Measurements from ENCODE around the gene SPATS2. TPM values are rescaled to one million over a fixed set of nuclear protein-coding genes. Genes with fewer than 3 reads are reported as not detected.

Gene SPATS2
- total and polyA plus RNA-seq, 7 experiments from 2014 or later, result 3.0 to 9.8 (median 7.8) TPM

GRCh38 chr12:49358483-49359141 lies 8.7 kb upstream of the SPATS2 start:
- intact Hi-C loops (cut with micrococcal nuclease), result loop anchor here (1.0 to 2.0 kb wide), 6 partner anchors 8 to 348 kb away; partner anchors contain the start of gene FMNL3 (in 1 of the 2)
- Mint-ChIP-seq H3K27ac (no peak overlapping the region), H3K4me1 (peaks cover 0 to 7% (median 4%) of the 10 kb centered on the region in 7 donors), H3K4me3 (no peak overlapping the region), H3K27me3 (peaks cover 8 to 48% (median 30%) of the 10 kb centered on the region in 5 donors), H3K9me3 (no peaks in the 10 kb centered on the region), H3K36me3 (no peaks in the 10 kb centered on the region)
- H3K27me3 ChIP-seq (ENCODE audit: control insufficient read depth in 2 of 2, insufficient read depth in 2 of 2, low read length in 2 of 2), result no peaks in the 10 kb centered on the region
- POLR2A ChIA-PET, result interaction anchor here (0.9 to 1.4 kb wide), 5 partner anchors 8 to 264 kb away, joined by 3 to 8 read pairs (median 4); partner anchors contain the start of gene SPATS2
- no peaks in the 10 kb centered on the region for H3K4me1 ChIP-seq (ENCODE audit: control insufficient read depth in 2 of 2, insufficient read depth in 2 of 2, low read length in 2 of 2)
- no peak overlapping the region for H3K27ac ChIP-seq (ENCODE audit: low read depth, low read length)
- no peaks in the 10 kb centered on the region for H3K9me3 ChIP-seq (ENCODE audit: control insufficient read depth in 2 of 3, low read length in 3 of 3)
- H3K4me3 ChIP-seq (ENCODE audit: low read length), result no peak overlapping the region
- CTCF ChIA-PET, result interaction anchor here (0.6 to 8.1 kb wide), 27 partner anchors 11 to 1904 kb away, joined by 3 to 270 read pairs (median 3); partner anchors contain the start of genes DNAJC22 and TROAP
- DNase-seq (peak in 7 of 9 donors; percentile 48 to 75 (median 63)), ATAC-seq (peak; percentile 95)
- no peaks in the 10 kb centered on the region for H3K36me3 ChIP-seq (ENCODE audit: control insufficient read depth in 2 of 3, insufficient read depth in 3 of 3, low read length in 3 of 3)

DNA sequence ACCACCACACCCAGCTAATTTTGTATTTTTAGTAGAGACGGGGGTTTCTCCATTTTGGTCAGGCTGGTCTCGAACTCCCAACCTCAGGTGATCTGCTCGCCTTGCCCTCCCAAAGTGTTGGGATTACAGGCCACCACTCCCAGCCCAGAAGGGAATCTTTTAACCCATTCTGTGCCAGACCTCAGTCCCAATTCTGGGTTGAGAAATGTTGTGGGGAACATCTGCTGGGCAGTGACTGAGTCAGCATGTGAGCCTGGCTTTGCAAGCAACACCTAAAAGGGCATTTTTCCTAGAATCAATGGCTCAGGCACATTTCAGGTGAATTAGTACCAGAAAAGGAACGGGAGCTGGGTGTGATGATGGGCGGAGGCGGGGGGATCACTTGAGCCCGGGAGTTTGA lies 7.6 kb upstream of the SPATS2 start:
- Histone ChIP-seq H3K36me3 (ENCODE audit: control insufficient read depth in 2 of 3, insufficient read depth in 3 of 3, low read length in 3 of 3) (no peaks in the 10 kb centered on the region), H3K4me1 (ENCODE audit: control insufficient read depth in 2 of 2, insufficient read depth in 2 of 2, low read length in 2 of 2) (no peaks in the 10 kb centered on the region), H3K9me3 (ENCODE audit: control insufficient read depth in 2 of 3, low read length in 3 of 3) (no peaks in the 10 kb centered on the region), H3K27ac (ENCODE audit: low read depth, low read length) (no peak overlapping the region), H3K4me3 (ENCODE audit: low read length) (no peak overlapping the region), H3K27me3 (ENCODE audit: control insufficient read depth in 2 of 2, insufficient read depth in 2 of 2, low read length in 2 of 2) (no peaks in the 10 kb centered on the region)
- Mint-ChIP-seq H3K27me3 (peaks cover 8 to 41% (median 24%) of the 10 kb centered on the region in 5 donors), H3K4me1 (peaks cover 0 to 7% (median 4%) of the 10 kb centered on the region in 7 donors), H3K36me3 (no peaks in the 10 kb centered on the region), H3K27ac (no peak overlapping the region), H3K4me3 (no peak overlapping the region), H3K9me3 (no peaks in the 10 kb centered on the region)
- ChIA-PET POLR2A (interaction anchor here (1.0 kb wide), 1 partner anchor 155 kb away, joined by 5 read pairs; no protein-coding TSS in a partner anchor), CTCF (interaction anchor here (0.7 to 8.1 kb wide), 12 partner anchors 9 to 222 kb away, joined by 3 to 270 read pairs (median 4); partner anchors contain the start of gene DNAJC22)
- no peak for DNase-seq
- intact Hi-C loops (cut with micrococcal nuclease), result loop anchor here (2.0 to 10.0 kb wide), 2 partner anchors 345 to 347 kb away; partner anchors contain the start of gene FMNL3 (in 2 of the 2)
- no peak for ATAC-seq

DNA sequence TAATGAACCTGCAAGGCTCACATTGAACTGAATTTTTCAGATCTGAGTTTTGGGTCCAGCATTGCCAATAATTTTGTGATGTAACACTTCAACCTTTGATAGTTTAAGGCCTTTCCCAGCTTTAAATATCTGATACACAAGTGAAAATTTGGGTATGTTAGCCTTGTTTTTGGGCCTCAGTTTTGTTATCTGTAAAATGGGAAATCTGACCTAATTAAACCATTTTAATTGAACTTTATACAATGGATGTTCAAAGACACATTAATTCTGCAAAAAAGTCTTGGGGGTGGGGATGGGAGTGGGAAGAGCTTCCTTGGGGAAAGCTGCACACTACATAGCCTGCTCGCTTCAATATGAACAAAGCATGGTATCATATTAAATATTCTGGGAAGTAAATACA lies 5.2 kb upstream of the SPATS2 start:
- Mint-ChIP-seq H3K36me3 (no peaks in the 10 kb centered on the region), H3K27ac (no peak overlapping the region), H3K4me3 (no peak overlapping the region), H3K9me3 (no peaks in the 10 kb centered on the region), H3K4me1 (peaks cover 0 to 14% (median 10%) of the 10 kb centered on the region in 7 donors), H3K27me3 (peaks cover 1 to 29% (median 14%) of the 10 kb centered on the region in 5 donors)
- H3K36me3 ChIP-seq (ENCODE audit: control insufficient read depth in 2 of 3, insufficient read depth in 3 of 3, low read length in 3 of 3), result peaks cover 0 to 7% (median 0%) of the 10 kb centered on the region in 3 experiments
- intact Hi-C loops (cut with micrococcal nuclease), result loop anchor here in 1 of 2 donors (10.0 kb wide), 1 partner anchor 343 kb away; the partner anchor contains the start of gene FMNL3
- DNase-seq (no peak), ATAC-seq (no peak)
- H3K4me3 ChIP-seq (ENCODE audit: low read length), result no peak overlapping the region
- H3K9me3 ChIP-seq (ENCODE audit: control insufficient read depth in 2 of 3, low read length in 3 of 3), result no peaks in the 10 kb centered on the region
- ChIA-PET POLR2A (no interaction called here), CTCF (interaction anchor here (0.5 to 8.1 kb wide), 3 partner anchors 11 to 659 kb away, joined by 3 to 270 read pairs (median 6); no protein-coding TSS in a partner anchor)
- peaks cover 0 to 5% of the 10 kb centered on the region in 2 donors for H3K4me1 ChIP-seq (ENCODE audit: control insufficient read depth in 2 of 2, insufficient read depth in 2 of 2, low read length in 2 of 2)
- H3K27me3 ChIP-seq (ENCODE audit: control insufficient read depth in 2 of 2, insufficient read depth in 2 of 2, low read length in 2 of 2), result no peaks in the 10 kb centered on the region
- no peak overlapping the region for H3K27ac ChIP-seq (ENCODE audit: low read depth, low read length)

DNA sequence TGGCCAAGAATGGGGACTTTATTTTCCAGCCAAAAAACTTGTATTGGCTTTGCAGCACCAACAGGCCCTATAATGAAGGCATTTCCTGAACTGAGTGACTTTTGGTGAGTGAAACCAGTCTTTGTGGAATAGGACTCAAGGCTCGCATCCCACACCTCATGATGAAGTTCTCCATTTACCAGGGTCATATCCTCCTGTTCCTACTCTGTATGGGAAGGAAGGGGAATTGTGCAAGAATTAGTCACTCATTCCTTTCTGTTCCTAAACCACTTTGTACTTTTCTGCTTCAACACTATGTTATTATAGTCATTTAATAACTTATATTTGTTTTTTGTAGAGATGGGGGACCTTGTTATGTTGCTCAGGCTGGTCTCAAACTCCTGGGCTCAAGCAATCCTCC lies 2.3 kb upstream of the SPATS2 start:
- Mint-ChIP-seq H3K27ac (no peak overlapping the region), H3K36me3 (no peaks in the 10 kb centered on the region), H3K4me3 (peak overlapping the region in 3 of 10 donors; percentile 13 to 71 (median 41)), H3K4me1 (peaks cover 11 to 31% (median 25%) of the 10 kb centered on the region in 7 donors), H3K9me3 (no peaks in the 10 kb centered on the region), H3K27me3 (peaks cover 0 to 10% (median 0%) of the 10 kb centered on the region in 5 donors)
- Histone ChIP-seq H3K4me3 (ENCODE audit: low read length) (no peak overlapping the region), H3K27ac (ENCODE audit: low read depth, low read length) (no peak overlapping the region), H3K36me3 (ENCODE audit: control insufficient read depth in 2 of 3, insufficient read depth in 3 of 3, low read length in 3 of 3) (peaks cover 0 to 10% (median 0%) of the 10 kb centered on the region in 3 experiments), H3K4me1 (ENCODE audit: control insufficient read depth in 2 of 2, insufficient read depth in 2 of 2, low read length in 2 of 2) (peaks cover 0 to 15% of the 10 kb centered on the region in 2 donors), H3K9me3 (ENCODE audit: control insufficient read depth in 2 of 3, low read length in 3 of 3) (no peaks in the 10 kb centered on the region), H3K27me3 (ENCODE audit: control insufficient read depth in 2 of 2, insufficient read depth in 2 of 2, low read length in 2 of 2) (no peaks in the 10 kb centered on the region)
- DNase-seq, result no peak
- ChIA-PET POLR2A (interaction anchor here (1.0 kb wide), 1 partner anchor 10 kb away, joined by 3 read pairs; no protein-coding TSS in a partner anchor), CTCF (interaction anchor here (1.5 to 2.6 kb wide), 3 partner anchors 18 to 149 kb away, joined by 4 to 14 read pairs (median 13); partner anchors contain the start of gene DNAJC22)
- ATAC-seq, result no peak
- intact Hi-C loops (cut with micrococcal nuclease), result loop anchor here (5.0 to 10.0 kb wide), 4 partner anchors 202 to 377 kb away; partner anchors contain the start of genes FMNL3 (in 1 of the 2), MCRS1 (in 1 of the 2), PRPF40B (in 1 of the 2) and TMBIM6 (in 1 of the 2)

GRCh38 chr12:49365542-49365941 lies 1.7 kb upstream of the SPATS2 start:
- Mint-ChIP-seq H3K4me3 (peak overlapping the region in 9 of 10 donors; percentile 4 to 88 (median 47)), H3K27ac (peak overlapping the region in 4 of 9 donors; percentile 83 to 95 (median 90)), H3K9me3 (no peaks in the 10 kb centered on the region), H3K27me3 (peaks cover 0 to 9% (median 0%) of the 10 kb centered on the region in 5 donors), H3K36me3 (no peaks in the 10 kb centered on the region), H3K4me1 (peaks cover 11 to 35% (median 31%) of the 10 kb centered on the region in 7 donors)
- no peak for DNase-seq
- ATAC-seq, result no peak
- H3K4me1 ChIP-seq (ENCODE audit: control insufficient read depth in 2 of 2, insufficient read depth in 2 of 2, low read length in 2 of 2), result peaks cover 0 to 15% of the 10 kb centered on the region in 2 donors
- no peak overlapping the region for H3K27ac ChIP-seq (ENCODE audit: low read depth, low read length)
- no peaks in the 10 kb centered on the region for H3K27me3 ChIP-seq (ENCODE audit: control insufficient read depth in 2 of 2, insufficient read depth in 2 of 2, low read length in 2 of 2)
- no peaks in the 10 kb centered on the region for H3K9me3 ChIP-seq (ENCODE audit: control insufficient read depth in 2 of 3, low read length in 3 of 3)
- no peak overlapping the region for H3K4me3 ChIP-seq (ENCODE audit: low read length)
- intact Hi-C loops (cut with micrococcal nuclease), result loop anchor here (5.0 to 10.0 kb wide), 4 partner anchors 202 to 377 kb away; partner anchors contain the start of genes FMNL3 (in 1 of the 2), MCRS1 (in 1 of the 2), PRPF40B (in 1 of the 2) and TMBIM6 (in 1 of the 2)
- ChIA-PET POLR2A (interaction anchor here (1.0 to 2.3 kb wide), 2 partner anchors 10 to 146 kb away, joined by 3 to 10 read pairs; no protein-coding TSS in a partner anchor), CTCF (interaction anchor here (0.7 to 2.6 kb wide), 6 partner anchors 12 to 258 kb away, joined by 3 to 14 read pairs (median 6); partner anchors contain the start of genes DNAJC22 and PRPF40B)
- peaks cover 0 to 10% (median 0%) of the 10 kb centered on the region in 3 experiments for H3K36me3 ChIP-seq (ENCODE audit: control insufficient read depth in 2 of 3, insufficient read depth in 3 of 3, low read length in 3 of 3)
